Epithelial cell of esophagus (primary cell): Measurements from ENCODE around the gene PCDHA1.

Experiments
- DNase-seq: peaks from one replicate; pipeline ENCODE4 v3.0.0; 2010; ENCODE audit warnings: low read depth
- H3K4me3 ChIP-seq: 2 replicates; pipeline ENCODE4 v1.5.1; 2011; ENCODE audit warnings: mild to moderate bottlenecking, low read length, control low read depth
- CTCF ChIP-seq: IDR thresholded peaks from 2 replicates; pipeline ENCODE4 v1.5.1; 2011; ENCODE audit warnings: low read depth, mild to moderate bottlenecking, low read length, control low read depth, inconsistent platforms; ENCODE audit not compliant: insufficient read depth; ENCODE audit errors: missing control alignments

Gene PCDHA1

DNA sequence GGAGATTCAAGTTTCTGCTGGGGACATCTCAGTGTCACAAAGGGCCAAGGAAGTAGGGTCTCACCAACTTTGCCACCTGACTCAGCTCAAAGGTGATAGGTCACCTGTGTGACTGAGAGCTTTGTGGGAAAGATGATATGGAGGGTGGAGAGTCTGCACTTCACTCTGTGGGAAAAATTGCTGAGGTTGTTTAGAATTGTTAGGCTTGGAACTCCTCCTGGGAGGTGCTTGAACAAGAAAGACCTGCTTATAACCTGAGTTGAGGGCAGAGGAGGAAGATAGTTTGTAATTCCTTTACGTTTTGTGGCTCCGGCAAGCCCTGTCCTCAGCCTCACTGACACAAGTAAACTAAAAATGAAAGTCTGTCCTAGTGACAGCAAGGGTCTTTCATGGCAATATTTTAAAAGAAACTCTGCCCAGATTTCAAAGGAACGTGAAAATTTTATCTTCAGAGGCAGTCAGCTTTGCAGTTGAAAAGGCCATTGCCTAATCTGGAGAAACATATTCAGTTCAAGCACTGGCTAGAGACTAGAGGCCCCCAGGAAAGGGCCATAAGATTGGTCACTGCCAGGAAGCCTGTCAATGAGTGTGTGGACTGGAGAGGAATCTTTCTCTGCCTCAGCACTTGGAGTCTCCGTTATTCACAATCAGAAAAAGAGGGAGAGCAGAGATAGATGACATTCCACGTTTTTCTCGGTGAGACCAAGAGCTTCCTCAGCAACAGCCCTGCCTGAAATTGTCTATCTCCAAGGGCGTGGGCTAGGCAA, 203.5 kb downstream of the PCDHA1 start:
- DNase-seq, result no peak
- no peak for TF ChIP-seq CTCF
- no peak overlapping the region for H3K4me3 ChIP-seq

DNA sequence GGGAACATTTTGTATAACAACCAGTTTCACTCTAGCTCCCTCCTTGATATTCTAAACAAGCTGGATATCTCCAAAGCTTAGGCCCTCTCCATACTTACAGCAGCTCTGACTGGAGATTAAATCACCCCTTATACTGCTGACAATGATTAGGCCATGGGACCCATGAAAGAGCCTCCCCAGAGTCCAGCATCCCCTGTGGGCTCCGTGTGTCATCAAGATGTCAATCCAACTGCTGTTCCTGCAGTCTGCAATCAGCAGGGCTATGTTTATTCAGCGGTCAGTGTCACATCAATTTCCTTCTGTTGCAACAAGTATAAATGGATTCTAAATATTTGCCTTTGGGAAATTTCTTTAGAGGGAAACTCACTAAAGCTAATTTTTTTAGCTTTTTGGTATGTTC, 206.9 kb downstream of the PCDHA1 start:
- no peak for DNase-seq
- H3K4me3 ChIP-seq, result no peak overlapping the region
- TF ChIP-seq CTCF, result no peak

DNA sequence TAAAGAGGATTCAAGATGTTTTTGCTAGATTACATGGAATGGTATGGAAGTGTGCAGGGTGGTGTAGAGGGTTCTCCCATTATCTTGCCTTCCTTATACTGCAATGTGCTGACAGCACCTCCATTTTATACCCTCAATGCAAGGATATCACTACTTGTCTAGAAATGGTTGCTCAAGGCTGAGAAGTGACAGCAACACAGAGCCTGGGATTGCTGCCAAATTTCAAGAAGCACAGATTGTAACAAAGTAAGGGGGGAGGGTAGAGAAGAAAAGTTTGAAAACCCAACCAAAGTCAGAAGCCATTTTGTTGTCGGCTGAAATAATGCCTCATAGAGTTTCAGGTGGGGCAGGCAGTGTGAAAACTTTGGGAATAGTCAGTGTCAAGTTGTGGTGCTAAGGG, 210.1 kb downstream of the PCDHA1 start:
- DNase-seq, result no peak
- no peak for TF ChIP-seq CTCF
- H3K4me3 ChIP-seq, result no peak overlapping the region

GRCh38 chr5:140998921-140999410, 213.0 kb downstream of the PCDHA1 start:
- no peak for TF ChIP-seq CTCF
- H3K4me3 ChIP-seq, result no peak overlapping the region
- no peak for DNase-seq

DNA sequence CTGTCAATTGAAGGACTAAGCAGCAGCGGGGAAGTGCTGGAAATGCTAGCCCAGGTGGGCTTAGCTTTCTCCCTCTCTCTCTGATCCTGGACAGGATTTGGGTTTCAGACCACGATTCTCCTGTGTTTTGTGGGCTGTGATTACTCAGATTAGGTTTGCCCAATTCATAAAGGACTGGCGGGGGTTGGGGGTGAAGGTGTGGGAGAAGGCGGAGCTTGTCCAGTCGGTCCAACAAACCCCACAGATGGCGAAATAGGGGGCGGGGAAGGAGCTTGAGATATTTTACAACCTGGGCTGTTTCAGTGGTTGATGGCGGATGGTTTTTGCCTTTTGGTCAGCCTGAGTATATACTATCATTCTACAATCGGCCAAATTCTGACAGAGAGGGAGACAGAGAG, 215.5 kb downstream of the PCDHA1 start:
- no peak overlapping the region for H3K4me3 ChIP-seq
- DNase-seq, result peak; percentile 48
- no peak for TF ChIP-seq CTCF

GRCh38 chr5:141001844-141002604, 216.1 kb downstream of the PCDHA1 start:
- TF ChIP-seq CTCF, result no peak
- H3K4me3 ChIP-seq, result peak overlapping the region; percentile 7
- DNase-seq, result no peak
